Measurements from ENCODE around the gene MTAP.

The MTAP gene

DNA sequence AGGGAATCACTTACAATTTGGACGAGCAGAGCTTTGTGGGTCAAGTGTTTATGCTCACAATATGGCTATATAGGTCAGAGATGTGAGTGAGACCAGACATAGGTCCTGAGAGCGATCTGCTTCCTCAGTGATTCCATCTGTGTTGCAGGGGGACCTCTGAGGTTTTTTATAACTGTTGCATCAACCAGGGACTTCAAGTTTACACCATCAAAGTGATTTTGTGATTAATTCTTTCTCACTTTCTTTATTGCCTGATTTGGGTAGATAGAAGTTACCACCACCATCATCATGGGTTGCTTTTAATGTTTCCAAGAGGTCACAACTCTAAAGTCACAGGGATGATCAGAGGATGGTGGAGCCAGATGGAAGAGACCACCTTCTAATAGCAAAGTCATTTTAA is 7.0 kb upstream of the MTAP start:
- Histone ChIP-seq H3K4me3 (ENCODE audit: low read length) (no peak overlapping the region), H3K9me3 (ENCODE audit: insufficient read depth, low read length) (no peaks in the 10 kb centered on the region), H4K20me1 (ENCODE audit: insufficient read depth, low read length) (no peaks in the 10 kb centered on the region), H3K36me3 (replicated peaks; ENCODE audit: low read depth, low read length) (no peaks in the 10 kb centered on the region), H3K27ac (ENCODE audit: low read length) (no peak overlapping the region), H3K79me2 (ENCODE audit: low read length) (no peaks in the 10 kb centered on the region), H3K27me3 (ENCODE audit: low read depth, low read length) (no peaks in the 10 kb centered on the region), H3K4me1 (ENCODE audit: low read length) (no peaks in the 10 kb centered on the region), H3K4me2 (ENCODE audit: low read length) (no peak overlapping the region), H2AFZ (ENCODE audit: low read depth, low read length) (no peak overlapping the region), H3K9ac (ENCODE audit: low read length) (no peak overlapping the region)
- TF ChIP-seq EZH2phosphoT487 (IDR thresholded peaks at IDR 0.05; ENCODE audit: low read depth) (no peak), CTCF (IDR thresholded peaks at IDR 0.05; ENCODE audit: low read depth, low read length) (no peak)

GRCh38 chr9:21796768-21797167 is 5.7 kb upstream of the MTAP start:
- Histone ChIP-seq H3K4me1 (ENCODE audit: low read length) (no peaks in the 10 kb centered on the region), H3K4me3 (ENCODE audit: low read length) (no peak overlapping the region), H2AFZ (ENCODE audit: low read depth, low read length) (no peak overlapping the region), H3K36me3 (replicated peaks; ENCODE audit: low read depth, low read length) (no peaks in the 10 kb centered on the region), H3K9me3 (ENCODE audit: insufficient read depth, low read length) (no peaks in the 10 kb centered on the region), H4K20me1 (ENCODE audit: insufficient read depth, low read length) (no peaks in the 10 kb centered on the region), H3K27me3 (ENCODE audit: low read depth, low read length) (no peaks in the 10 kb centered on the region), H3K79me2 (ENCODE audit: low read length) (no peaks in the 10 kb centered on the region), H3K4me2 (ENCODE audit: low read length) (no peak overlapping the region), H3K27ac (ENCODE audit: low read length) (no peak overlapping the region), H3K9ac (ENCODE audit: low read length) (no peak overlapping the region)
- TF ChIP-seq CTCF (IDR thresholded peaks at IDR 0.05; ENCODE audit: low read depth, low read length) (no peak), EZH2phosphoT487 (IDR thresholded peaks at IDR 0.05; ENCODE audit: low read depth) (no peak)

DNA sequence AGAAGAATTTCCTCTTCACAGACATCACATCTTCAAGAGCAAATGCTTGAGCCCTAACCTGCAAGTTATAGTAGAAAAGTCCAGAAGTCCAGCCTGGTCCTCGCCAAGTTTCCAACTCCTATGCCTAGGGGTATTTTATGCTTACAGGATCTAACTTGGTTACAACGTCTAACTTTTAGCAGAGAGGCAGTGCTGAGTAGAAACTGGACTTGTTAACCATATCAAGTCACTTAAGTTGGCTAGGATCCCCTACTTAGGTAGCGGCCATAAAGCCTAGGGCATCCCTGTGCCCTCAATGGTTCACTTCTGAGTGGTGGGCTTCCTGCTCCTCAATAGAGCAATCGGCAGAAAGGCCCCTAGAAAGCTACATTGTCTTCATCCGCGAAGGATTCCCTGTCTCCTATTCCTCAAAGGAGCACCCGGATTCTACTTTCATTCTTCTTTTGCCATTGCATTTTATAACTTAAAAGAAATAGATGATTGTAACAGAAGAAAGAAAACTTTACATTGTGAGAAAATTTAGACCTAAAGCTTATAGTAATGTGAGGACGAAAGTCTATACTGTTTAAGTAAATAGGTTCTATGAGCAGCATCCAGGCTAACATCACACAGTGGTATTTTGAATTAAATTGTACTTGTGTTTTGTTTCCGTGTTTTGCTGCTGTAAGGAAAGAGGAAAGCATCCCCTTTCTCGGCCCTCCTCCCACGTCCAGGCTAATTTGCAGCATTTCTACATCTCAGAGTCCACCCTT is 1.3 kb upstream of the MTAP start:
- Histone ChIP-seq H3K36me3 (replicated peaks; ENCODE audit: low read depth, low read length) (no peaks in the 10 kb centered on the region), H2AFZ (ENCODE audit: low read depth, low read length) (no peak overlapping the region), H3K4me2 (ENCODE audit: low read length) (no peak overlapping the region), H3K9ac (ENCODE audit: low read length) (no peak overlapping the region), H3K4me1 (ENCODE audit: low read length) (no peaks in the 10 kb centered on the region), H3K27me3 (ENCODE audit: low read depth, low read length) (no peaks in the 10 kb centered on the region), H3K4me3 (ENCODE audit: low read length) (no peak overlapping the region), H3K9me3 (ENCODE audit: insufficient read depth, low read length) (no peaks in the 10 kb centered on the region), H3K27ac (ENCODE audit: low read length) (no peak overlapping the region), H4K20me1 (ENCODE audit: insufficient read depth, low read length) (no peaks in the 10 kb centered on the region), H3K79me2 (ENCODE audit: low read length) (no peaks in the 10 kb centered on the region)
- TF ChIP-seq CTCF (IDR thresholded peaks at IDR 0.05; ENCODE audit: low read depth, low read length) (no peak), EZH2phosphoT487 (IDR thresholded peaks at IDR 0.05; ENCODE audit: low read depth) (no peak)

GRCh38 chr9:21801683-21802417 is 586 bp upstream of the MTAP start:
- Histone ChIP-seq H3K4me2 (ENCODE audit: low read length) (no peak overlapping the region), H3K79me2 (ENCODE audit: low read length) (no peaks in the 10 kb centered on the region), H4K20me1 (ENCODE audit: insufficient read depth, low read length) (no peaks in the 10 kb centered on the region), H2AFZ (ENCODE audit: low read depth, low read length) (no peak overlapping the region), H3K27ac (ENCODE audit: low read length) (no peak overlapping the region), H3K9me3 (ENCODE audit: insufficient read depth, low read length) (no peaks in the 10 kb centered on the region), H3K9ac (ENCODE audit: low read length) (no peak overlapping the region), H3K4me3 (ENCODE audit: low read length) (no peak overlapping the region), H3K36me3 (replicated peaks; ENCODE audit: low read depth, low read length) (no peaks in the 10 kb centered on the region), H3K27me3 (ENCODE audit: low read depth, low read length) (no peaks in the 10 kb centered on the region), H3K4me1 (ENCODE audit: low read length) (no peaks in the 10 kb centered on the region)
- TF ChIP-seq CTCF (IDR thresholded peaks at IDR 0.05; ENCODE audit: low read depth, low read length), result no peak
- no peak for TF ChIP-seq EZH2phosphoT487 (IDR thresholded peaks at IDR 0.05; ENCODE audit: low read depth)
